ENCODE data around the gene EXT2. TPM values are rescaled to one million over a fixed set of nuclear protein-coding genes. Genes with fewer than 3 reads are reported as not detected.

The EXT2 gene
- total RNA-seq, 4 donors from 2014 or later = 63.9 to 66.6 (median 65.9) TPM

DNA sequence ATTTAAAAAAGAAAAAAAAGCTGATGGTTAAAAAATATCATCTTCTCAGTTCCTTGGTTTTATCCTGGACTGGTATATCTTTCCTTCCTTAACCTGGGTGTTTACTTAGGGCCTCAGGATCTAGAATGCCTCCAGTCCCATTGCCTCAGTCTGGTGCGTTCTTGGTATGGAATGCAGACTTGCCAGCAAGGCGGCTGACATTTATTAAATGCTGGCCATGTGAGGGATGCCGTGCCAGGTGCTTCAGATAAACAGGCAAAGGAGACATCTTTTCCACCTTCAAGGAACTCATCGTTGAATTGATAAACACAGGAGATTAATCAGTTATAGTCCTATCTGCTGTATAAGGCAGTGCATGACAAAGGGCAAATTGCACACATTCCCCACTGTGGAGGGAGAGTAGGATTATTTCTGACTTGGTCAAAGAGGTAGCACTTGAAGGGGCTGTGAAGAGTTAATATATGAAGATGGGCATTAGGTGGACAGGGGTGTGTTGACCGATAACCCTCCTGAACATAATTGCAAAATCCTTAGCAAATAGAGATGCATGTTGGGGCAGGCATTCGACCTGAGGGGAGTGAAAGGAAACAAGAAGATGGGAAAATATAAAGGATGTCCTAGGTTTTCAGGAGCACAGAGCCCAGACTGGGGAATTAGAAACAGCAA, 160.1 kb downstream of the EXT2 start:
- Histone ChIP-seq H3K36me3 (peaks cover 0 to 4% of the 10 kb centered on the region in 2 donors), H3K4me1 (no peaks in the 10 kb centered on the region), H3K27ac (no peak overlapping the region), H3K4me3 (no peak overlapping the region), H3K27me3 (no peaks in the 10 kb centered on the region), H3K9me3 (peaks cover 0 to 16% (median 0%) of the 10 kb centered on the region in 3 donors)
- ATAC-seq = no peak
- TF ChIP-seq EP300 (IDR thresholded peaks at IDR 0.05) (no peak), POLR2AphosphoS5 (IDR thresholded peaks at IDR 0.05) (no peak), POLR2A (IDR thresholded peaks at IDR 0.05) (no peak)
- TF ChIP-seq, protein P1, sequence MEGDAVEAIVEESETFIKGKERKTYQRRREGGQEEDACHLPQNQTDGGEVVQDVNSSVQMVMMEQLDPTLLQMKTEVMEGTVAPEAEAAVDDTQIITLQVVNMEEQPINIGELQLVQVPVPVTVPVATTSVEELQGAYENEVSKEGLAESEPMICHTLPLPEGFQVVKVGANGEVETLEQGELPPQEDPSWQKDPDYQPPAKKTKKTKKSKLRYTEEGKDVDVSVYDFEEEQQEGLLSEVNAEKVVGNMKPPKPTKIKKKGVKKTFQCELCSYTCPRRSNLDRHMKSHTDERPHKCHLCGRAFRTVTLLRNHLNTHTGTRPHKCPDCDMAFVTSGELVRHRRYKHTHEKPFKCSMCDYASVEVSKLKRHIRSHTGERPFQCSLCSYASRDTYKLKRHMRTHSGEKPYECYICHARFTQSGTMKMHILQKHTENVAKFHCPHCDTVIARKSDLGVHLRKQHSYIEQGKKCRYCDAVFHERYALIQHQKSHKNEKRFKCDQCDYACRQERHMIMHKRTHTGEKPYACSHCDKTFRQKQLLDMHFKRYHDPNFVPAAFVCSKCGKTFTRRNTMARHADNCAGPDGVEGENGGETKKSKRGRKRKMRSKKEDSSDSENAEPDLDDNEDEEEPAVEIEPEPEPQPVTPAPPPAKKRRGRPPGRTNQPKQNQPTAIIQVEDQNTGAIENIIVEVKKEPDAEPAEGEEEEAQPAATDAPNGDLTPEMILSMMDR (IDR thresholded peaks at IDR 0.05) = no peak
- 54 to 67% methylated on average over 5 to 6 of the region's 6 CpGs for WGBS, 2 donors (ENCODE audit: low coverage in 1 of 2)

DNA sequence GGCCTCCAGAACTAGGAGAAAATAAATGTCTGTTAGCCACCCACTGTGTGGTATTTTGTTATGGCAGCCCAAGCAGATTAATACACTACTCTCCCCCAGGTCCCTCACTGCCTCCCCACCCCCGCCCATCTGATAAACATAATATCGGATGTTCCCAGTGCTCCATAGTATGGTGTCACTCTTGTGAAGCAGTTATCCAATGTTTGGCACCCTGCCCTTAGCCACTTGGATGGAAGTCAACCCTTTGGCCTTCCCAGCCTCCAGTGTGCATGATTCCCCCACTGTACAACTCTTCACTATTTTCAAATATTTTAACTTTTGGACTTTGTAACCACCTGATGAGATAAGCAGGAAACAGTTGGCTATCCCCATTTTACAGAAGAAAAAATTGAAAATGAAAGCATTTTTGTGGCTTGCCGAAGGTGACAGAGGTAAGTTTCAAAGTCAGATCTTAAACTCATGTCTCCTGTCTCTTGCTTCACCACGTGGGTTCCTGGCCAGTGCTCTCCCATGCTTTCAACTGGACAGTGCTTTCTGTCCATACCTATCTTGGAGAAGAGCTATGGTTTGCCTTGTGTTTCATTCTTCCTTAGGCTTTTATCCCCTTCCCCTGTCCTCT, 161.3 kb downstream of the EXT2 start:
- 71 to 100% methylated on average over 2 to 4 of the region's 4 CpGs for WGBS, 2 donors (ENCODE audit: low coverage in 1 of 2)
- no peaks in the 10 kb centered on the region for H3K4me1 ChIP-seq
- no peak for ATAC-seq
- no peak overlapping the region for H3K4me3 ChIP-seq
- H3K27ac ChIP-seq = no peak overlapping the region
- peaks cover 0 to 16% (median 0%) of the 10 kb centered on the region in 3 donors for H3K9me3 ChIP-seq
- TF ChIP-seq POLR2A (IDR thresholded peaks at IDR 0.05) (no peak), POLR2AphosphoS5 (IDR thresholded peaks at IDR 0.05) (no peak), EP300 (IDR thresholded peaks at IDR 0.05) (no peak)
- TF ChIP-seq, protein P1 (IDR thresholded peaks at IDR 0.05) = no peak
- H3K27me3 ChIP-seq = peaks cover 2% of the 10 kb centered on the region
- no peaks in the 10 kb centered on the region for H3K36me3 ChIP-seq

DNA sequence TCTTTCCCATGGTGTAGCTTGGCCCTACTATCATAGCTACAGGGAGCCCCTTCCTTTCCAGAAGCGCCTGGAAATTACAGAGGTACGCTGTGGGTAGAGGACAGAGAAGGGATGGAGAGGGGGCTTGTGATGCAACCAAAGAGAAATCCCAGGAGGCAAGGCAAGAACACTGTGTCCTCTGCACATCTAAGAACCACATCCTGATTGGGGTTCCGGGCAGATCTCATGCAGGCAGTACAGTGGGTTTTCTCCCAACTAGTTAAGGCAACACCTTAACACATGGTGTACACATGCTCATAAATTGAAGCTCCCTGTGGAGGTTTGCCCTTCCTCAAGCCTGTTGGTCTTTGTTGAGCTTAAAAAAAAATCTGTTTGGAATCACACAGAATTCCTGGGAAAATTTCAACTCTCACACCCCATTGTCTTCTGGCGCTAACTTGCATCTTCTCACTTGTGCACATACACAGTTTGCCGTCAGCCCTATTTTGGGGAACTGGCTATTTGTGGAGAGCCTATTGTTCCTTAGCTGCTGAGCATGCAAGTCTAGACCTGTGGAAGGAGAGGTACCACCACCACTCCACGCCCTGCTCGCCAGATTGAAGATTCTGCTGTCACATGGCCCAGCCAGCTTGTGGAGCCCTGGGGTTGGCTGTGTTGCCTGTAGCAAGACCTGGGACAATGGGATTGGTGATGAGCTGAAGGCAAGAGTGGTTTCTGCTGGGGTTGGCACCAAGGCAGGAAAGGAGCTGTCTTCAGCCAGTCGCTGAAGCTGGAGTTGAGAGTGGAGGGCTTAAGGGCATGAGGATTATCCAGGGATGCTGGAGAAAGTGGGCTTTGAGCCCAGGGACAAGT, 162.1 kb downstream of the EXT2 start:
- Histone ChIP-seq H3K4me3 (no peak overlapping the region), H3K36me3 (no peaks in the 10 kb centered on the region), H3K27ac (no peak overlapping the region), H3K27me3 (peaks cover 5% of the 10 kb centered on the region), H3K9me3 (peaks cover 0 to 12% (median 0%) of the 10 kb centered on the region in 3 donors), H3K4me1 (no peaks in the 10 kb centered on the region)
- no peak for ATAC-seq
- 80 to 90% methylated on average over 2 to 4 of the region's 8 CpGs for WGBS, 2 donors (ENCODE audit: low coverage in 1 of 2)
- TF ChIP-seq POLR2AphosphoS5 (IDR thresholded peaks at IDR 0.05) (no peak), POLR2A (IDR thresholded peaks at IDR 0.05) (no peak), EP300 (IDR thresholded peaks at IDR 0.05) (no peak)
- TF ChIP-seq, protein P1 (IDR thresholded peaks at IDR 0.05) = no peak

DNA sequence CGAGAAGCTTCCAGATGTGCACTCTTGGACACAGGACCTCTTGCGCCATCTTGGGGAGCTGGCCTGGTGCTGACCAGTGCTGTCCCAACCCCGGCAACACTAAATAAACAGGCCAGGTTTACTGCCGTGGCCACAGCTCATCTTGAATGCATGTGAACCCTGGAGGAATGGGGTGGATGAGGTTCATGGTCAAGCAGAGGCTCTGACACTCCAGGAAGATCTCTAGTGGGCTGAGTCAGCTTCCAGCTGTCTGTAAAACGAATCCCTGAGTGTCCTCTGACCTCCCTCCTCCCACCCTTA, 162.7 kb downstream of the EXT2 start:
- TF ChIP-seq EP300 (IDR thresholded peaks at IDR 0.05) (no peak), POLR2A (IDR thresholded peaks at IDR 0.05) (no peak), POLR2AphosphoS5 (IDR thresholded peaks at IDR 0.05) (no peak)
- TF ChIP-seq, protein P1 (IDR thresholded peaks at IDR 0.05) = no peak
- Histone ChIP-seq H3K27ac (no peak overlapping the region), H3K36me3 (no peaks in the 10 kb centered on the region), H3K4me3 (no peak overlapping the region), H3K9me3 (peaks cover 0 to 6% (median 0%) of the 10 kb centered on the region in 3 donors), H3K4me1 (no peaks in the 10 kb centered on the region), H3K27me3 (peaks cover 7% of the 10 kb centered on the region)
- 71 to 86% methylated on average over 1 to 5 of the region's 5 CpGs for WGBS, 2 donors (ENCODE audit: low coverage in 1 of 2)
- no peak for ATAC-seq
